ENCODE measurements around the gene PLEKHN1. TPM values are rescaled to one million over a fixed set of nuclear protein-coding genes. Genes with fewer than 3 reads are reported as not detected.
"Not testable (repeated sequence)": the region's sequence is repeated elsewhere in the genome, so short reads cannot be mapped to it uniquely, and the experiment has no call there.

Gene PLEKHN1
- total RNA-seq, 1 donor from 2014 or later = 1.8 TPM

DNA sequence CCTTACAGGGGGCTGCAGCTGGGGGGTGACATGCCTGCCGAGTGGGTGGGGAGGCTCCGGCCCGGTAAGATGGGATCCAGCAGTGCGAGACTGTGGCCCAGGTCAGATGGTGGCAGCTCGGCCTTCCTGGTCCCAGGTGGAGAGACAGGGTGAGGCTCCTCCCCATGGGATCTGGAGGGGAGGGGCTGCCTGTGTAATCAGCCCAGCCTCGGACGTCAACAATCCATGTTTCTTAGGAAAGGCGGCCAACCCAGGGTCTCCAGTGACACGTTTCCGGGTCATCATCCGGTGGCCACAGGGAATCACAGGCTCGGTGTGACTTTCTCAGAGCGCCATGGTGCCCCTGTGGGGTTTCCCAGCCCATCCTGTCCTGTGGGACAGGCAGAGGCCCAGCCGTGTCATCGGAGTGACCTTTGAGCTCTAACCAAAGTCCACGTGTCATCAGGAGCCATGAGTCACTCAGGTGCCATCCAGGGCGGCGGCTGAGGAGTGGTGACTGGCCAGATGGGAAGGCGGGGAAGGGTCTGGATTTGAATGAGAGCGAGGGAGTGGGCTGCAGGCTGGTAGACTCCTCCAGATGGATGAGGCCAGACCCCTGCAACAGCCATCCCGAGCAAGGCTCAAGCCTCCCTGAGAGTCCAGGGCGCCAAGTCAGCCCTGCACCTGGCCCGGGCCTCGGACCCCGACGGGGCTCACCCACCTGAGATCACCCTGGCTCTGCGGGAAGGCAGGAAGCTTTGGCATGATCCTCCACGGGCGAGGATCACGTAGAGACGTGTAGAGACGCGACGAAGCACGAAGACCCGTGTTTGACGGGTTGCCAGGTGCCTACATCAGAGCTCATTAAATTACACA lies 40.2 kb downstream of the PLEKHN1 start:
- DNase-seq (ENCODE audit: low spot score) = peak; percentile 87

DNA sequence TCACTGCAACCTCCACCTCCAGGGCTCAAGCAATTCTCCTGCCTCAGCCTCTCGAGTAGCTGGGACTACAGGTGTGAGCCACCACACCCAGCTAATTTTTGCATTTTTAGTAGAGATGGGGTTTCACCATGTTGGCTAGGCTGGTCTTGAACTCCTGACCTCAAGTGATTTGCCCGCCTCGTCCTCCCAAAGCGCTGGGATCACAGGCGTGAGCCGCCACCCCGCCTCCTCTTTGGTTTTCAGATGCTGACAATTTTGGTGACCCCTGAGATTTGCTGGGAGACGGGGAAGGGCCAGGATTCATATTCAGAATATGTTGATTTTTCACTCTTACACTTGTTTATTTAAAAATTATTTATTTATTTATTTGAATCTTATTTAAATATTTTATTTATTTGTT lies 43.8 kb downstream of the PLEKHN1 start:
- not testable (repeated sequence) for DNase-seq (ENCODE audit: low spot score)

DNA sequence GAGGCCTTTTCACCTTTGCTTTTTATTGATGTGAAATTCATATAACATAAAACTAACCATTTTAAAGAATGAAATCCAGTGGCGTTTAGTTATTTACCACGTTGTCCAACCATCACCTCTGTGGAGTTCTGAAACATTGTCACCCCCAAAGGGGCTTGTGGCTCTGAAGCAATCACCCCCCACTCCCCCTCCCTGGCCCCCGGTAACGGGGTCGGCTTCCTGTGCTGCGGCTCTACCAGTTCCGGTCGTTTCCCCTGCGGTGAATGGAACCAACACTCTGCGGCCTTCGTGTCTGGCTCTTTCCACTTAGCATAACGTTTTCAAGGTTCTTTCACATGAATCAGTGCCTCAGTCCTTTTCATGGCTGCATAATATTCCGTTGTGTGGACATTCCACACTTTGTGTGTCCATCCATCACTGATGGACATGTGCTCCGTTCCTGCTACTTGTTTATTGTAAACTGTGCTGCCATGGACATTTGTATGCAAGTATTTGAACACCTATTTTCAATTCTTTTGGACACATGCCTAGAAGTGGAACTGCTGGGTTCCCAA lies 45.2 kb downstream of the PLEKHN1 start:
- DNase-seq (ENCODE audit: low spot score) = no peak

DNA sequence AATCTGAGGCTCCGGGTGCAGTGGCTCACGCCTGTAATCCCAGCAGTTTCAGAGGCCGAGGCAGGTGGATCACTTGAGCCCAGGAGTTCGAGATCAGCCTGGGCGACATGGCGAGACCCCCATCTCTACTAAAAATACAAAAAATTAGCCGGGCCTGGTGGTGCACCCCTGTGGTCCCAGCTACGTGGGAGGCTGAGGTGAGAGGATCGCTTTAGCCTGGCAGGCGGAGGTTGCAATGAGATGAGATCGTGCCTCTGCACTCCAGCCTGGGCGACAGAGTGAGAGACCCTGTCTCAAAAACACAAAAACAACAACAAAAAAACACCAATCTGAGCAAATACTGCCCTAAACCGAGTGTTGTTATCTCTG lies 46.4 kb downstream of the PLEKHN1 start:
- DNase-seq (ENCODE audit: low spot score) = not testable (repeated sequence)

GRCh38 chr1:1013105-1013921 lies 47.0 kb downstream of the PLEKHN1 start, which contains the start of gene ISG15:
ISG15 (plus strand) TSS chr1:1013497; CDS start chr1:1013574, 77 bp downstream.
- DNase-seq (ENCODE audit: low spot score) = peak; percentile 94

DNA sequence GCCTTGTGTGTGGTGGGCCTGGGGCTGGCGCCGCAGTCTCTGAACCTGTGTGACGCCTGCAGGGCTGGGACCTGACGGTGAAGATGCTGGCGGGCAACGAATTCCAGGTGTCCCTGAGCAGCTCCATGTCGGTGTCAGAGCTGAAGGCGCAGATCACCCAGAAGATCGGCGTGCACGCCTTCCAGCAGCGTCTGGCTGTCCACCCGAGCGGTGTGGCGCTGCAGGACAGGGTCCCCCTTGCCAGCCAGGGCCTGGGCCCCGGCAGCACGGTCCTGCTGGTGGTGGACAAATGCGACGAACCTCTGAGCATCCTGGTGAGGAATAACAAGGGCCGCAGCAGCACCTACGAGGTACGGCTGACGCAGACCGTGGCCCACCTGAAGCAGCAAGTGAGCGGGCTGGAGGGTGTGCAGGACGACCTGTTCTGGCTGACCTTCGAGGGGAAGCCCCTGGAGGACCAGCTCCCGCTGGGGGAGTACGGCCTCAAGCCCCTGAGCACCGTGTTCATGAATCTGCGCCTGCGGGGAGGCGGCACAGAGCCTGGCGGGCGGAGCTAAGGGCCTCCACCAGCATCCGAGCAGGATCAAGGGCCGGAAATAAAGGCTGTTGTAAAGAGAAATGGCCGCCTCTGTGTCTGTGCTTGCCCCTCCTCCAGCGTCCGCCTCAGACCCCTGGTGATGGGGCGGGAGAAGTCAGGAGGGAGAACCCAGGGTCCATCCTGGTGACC lies 47.8 kb downstream of the PLEKHN1 start:
- DNase-seq (ENCODE audit: low spot score) = no peak

- DNase-seq (ENCODE audit: low spot score) = no peak
Measured at GRCh38 chr1:1014799-1015681, 48.8 kb downstream of the PLEKHN1 start.

GRCh38 chr1:1017397-1018320 lies 51.4 kb downstream of the PLEKHN1 start:
- DNase-seq (ENCODE audit: low spot score) = not testable (repeated sequence)

DNA sequence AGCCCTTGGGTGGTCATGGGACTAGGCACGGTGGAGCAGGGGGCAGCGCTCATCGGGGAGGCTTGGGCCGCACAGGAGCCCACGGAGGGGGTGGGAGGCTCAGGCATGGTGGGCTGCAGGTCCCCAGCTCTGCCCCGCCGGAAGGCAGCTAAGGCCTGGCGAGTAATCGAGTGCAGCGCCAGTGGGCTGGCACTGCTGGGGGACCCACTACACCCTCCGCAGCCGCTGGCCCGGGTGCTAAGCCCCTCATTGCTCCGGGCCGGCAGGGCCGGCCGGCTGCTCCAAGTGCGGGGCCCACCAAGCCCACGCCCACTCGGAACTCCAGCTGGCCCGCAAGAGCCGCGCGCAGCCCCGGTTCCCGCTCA lies 52.0 kb downstream of the PLEKHN1 start:
- not testable (repeated sequence) for DNase-seq (ENCODE audit: low spot score)

DNA sequence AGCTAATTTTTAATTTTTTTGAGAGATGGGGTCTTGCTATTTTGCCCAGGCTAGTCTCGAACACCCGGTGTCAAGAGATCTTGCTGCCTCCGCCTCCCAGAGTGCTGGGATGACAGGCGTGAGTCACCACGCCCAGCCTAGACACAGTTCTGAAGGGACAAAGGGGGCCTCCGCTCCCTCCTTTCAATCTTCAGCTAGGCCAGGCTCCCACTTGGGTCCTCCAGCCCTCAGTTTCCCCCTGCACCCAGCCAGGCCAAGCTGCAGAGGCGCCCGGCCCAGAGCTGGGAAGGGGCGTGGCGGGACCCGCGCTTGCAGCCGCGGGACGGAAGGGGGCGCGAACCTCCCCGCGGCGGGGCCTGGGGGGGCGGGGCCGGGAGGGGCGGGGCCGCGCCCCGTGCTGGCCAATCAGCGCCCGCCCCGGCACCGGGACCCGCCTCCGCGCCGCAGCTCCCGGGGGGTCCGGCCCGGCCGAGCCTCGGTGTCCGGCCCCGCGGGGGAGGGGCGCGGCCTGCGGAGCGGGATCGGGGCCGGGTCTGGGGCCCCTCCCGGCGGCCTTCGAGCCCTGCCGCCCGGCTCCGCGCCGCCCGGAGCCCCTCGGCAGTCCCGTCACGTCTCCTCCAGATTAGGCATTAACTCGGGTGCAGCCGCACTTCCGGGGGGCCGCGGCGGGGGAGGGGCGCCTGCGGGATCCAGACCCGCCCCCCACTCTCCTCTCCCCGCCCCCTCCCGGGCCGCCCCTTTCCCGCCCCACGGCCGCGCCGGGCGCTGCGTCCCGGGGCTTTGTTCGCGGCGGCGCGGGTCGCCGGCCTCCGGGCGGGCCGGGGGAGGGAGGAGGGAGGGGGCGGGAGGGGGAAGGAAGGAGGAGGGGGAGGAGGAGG lies 53.1 kb downstream of the PLEKHN1 start:
- DNase-seq (ENCODE audit: low spot score) = peak; percentile 86

GRCh38 chr1:1020000-1020404 lies 53.7 kb downstream of the PLEKHN1 start, which contains the start of gene AGRN:
AGRN (plus strand) TSS chr1:1020120; CDS start chr1:1020173, 53 bp downstream.
- no peak for DNase-seq (ENCODE audit: low spot score)

GRCh38 chr1:1020415-1021009 lies 54.2 kb downstream of the PLEKHN1 start:
- no peak for DNase-seq (ENCODE audit: low spot score)

DNA sequence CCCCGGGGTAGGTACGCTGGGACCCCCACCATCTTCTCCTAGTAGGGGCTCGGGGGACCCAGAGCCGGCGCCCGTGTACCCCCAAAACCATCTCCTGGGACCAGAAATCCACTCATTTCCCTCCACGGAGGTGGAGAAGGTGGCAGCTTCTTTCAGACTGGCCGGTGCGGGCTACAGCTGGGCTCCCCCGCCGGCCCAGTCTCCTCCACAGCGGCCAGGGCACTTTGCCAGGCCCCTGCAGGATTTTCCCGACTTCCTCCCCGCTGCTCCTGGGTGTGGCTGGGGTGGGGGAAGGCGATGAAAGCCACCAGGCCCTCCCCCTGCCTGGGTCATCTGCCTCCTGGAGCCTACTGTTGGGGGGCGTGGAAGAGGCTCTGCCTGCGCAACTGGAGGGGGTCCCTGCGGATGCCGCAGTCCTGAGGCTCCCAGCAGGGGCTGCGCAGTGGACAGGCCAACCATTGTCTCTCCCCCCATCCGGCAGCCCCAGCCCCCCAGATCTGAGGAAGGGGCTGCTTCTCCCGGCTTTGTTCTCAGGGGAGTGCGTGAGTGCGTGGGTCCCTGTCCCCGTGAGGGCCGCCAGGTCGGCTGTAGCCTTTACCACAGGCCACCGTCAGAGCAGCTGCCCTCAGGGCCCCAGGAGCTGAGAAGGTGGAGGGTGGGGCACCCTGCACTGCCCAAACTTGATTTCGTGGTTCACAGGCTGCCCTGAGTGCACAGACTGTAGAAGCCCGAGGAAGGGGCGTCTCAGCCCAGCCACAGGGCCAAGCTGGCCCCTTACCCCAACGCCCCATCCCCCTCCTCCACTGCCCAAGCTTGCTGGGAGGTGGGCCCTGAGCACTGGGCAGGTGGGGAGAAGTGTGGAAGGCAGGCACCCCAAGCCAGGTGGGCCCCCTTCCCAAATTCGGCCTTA lies 55.0 kb downstream of the PLEKHN1 start:
- DNase-seq (ENCODE audit: low spot score) = peak; percentile 69

DNA sequence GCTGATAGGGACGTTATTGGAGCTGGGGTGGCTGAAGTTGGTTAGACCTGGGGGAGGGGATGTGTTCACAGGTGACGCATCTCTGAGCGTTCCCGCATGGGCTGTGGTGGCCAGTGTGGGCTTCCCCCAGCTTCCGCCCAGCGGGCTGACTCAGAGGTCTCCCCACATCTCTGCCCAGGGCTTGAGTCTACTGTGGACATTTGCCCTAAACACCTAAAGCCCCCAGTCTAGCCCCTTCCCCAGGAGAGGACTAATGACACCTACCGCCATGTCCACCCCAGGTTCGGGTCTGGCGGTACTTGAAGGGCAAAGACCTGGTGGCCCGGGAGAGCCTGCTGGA lies 55.6 kb downstream of the PLEKHN1 start:
- DNase-seq (ENCODE audit: low spot score) = no peak

- DNase-seq (ENCODE audit: low spot score) = no peak
Measured at GRCh38 chr1:1022302-1023009, 56.2 kb downstream of the PLEKHN1 start.

GRCh38 chr1:1023700-1024099 lies 57.4 kb downstream of the PLEKHN1 start:
- DNase-seq (ENCODE audit: low spot score) = no peak

Measured in mucosa of gallbladder (tissue), 1 donor.